Heart left ventricle (tissue), 16 donors: ENCODE measurements around the gene NAALAD2. TPM values are rescaled to one million over a fixed set of nuclear protein-coding genes. Genes with fewer than 3 reads are reported as not detected.
"Not testable (repeated sequence)": the region's sequence is repeated elsewhere in the genome, so short reads cannot be mapped to it uniquely, and the experiment has no call there.

Source experiments
- ATAC-seq, 4 donors: fragments of 200-7000 bp; cut with Tn5 transposase; one replicate each; pipeline ENCODE4 v1.9.1; 2020 to 2022; ENCODE audit warnings: moderate library complexity in 4 of 4, mild to moderate bottlenecking in 3 of 4, moderate number of reproducible peaks in 1 of 4
- DNase-seq, 5 donors: peaks; one replicate each; pipeline ENCODE4 v3.0.0-alpha.2; 2020
- H3K27ac ChIP-seq, 12 donors: fragments of 200-600 bp; sonication (generic) in 4 of 12; one replicate each; pipeline versions ENCODE4 v1.5.0 to v1.8.0; 2016 to 2022; ENCODE audit warnings: mild to moderate bottlenecking in 2 of 12
- H3K27me3 ChIP-seq, 9 donors: fragments of 200-600 bp; sonication (generic) in 2 of 9; one replicate each; pipeline versions ENCODE4 v1.5.1 to v1.8.0; 2016 to 2022; ENCODE audit warnings: mild to moderate bottlenecking in 3 of 9
- H3K36me3 ChIP-seq, 9 donors: fragments of 200-600 bp; sonication (generic) in 2 of 9; one replicate each; pipeline versions ENCODE4 v1.5.0 to v1.8.0; 2018 to 2022; ENCODE audit warnings: mild to moderate bottlenecking in 2 of 9
- H3K4me1 ChIP-seq, 12 donors: fragments of 200-600 bp; sonication (generic) in 4 of 12; one replicate each; pipeline versions ENCODE4 v1.5.0 to v1.8.0; 2016 to 2022; ENCODE audit warnings: mild to moderate bottlenecking in 3 of 12
- H3K4me3 ChIP-seq, 12 donors: fragments of 200-600 bp; sonication (generic) in 4 of 12; one replicate each; pipeline versions ENCODE4 v1.5.0 to v1.8.0; 2017 to 2022; ENCODE audit warnings: mild to moderate bottlenecking in 9 of 12, moderate library complexity in 4 of 12
- H3K9me3 ChIP-seq, 12 donors: fragments of 200-600 bp; sonication (generic) in 4 of 12; one replicate each; pipeline versions ENCODE4 v1.5.0 to v1.8.0; 2016 to 2022; ENCODE audit warnings: mild to moderate bottlenecking in 1 of 12
- POLR2A ChIP-seq, 2 donors: fragments of 450-650 bp; IDR thresholded peaks; one replicate each; pipeline ENCODE4 v1.6.1; 2017; ENCODE audit warnings: antibody characterized with exemption in 2 of 2, mild to moderate bottlenecking in 2 of 2, moderate library complexity in 2 of 2
- WGBS, 4 donors: extraction: QIAGEN DNeasy Blood & Tissue Kit in 2 of 4; methylation state at CpG; one replicate each; pipeline versions ENCODE4 v1.1.5 to v1.1.7; 2013 to 2018; 5-methylcytosine and 5-hydroxymethylcytosine counted together
- intact Hi-C, 10 donors: fragments of 100-400 bp; cut with DNase I; formaldehyde crosslinking; loops; one replicate each; pipeline versions ENCODE4 v1.11.1 to v1.14.2; 2022
- long read RNA-seq, 3 donors: library from polyadenylated mRNA; unstranded; transcript quantifications; one replicate each; pipeline ENCODE4 v2.0.0, GENCODE V29; 2020 to 2021
- polyA plus RNA-seq, 2 donors: library from polyadenylated mRNA; stranded (reverse); fragments of 200-250 nt; gene quantifications; one replicate each; pipeline ENCODE4 v1.2.3, GENCODE V29; 2013
- total RNA-seq, 9 donors: library from RNA; depleted of rRNA in 2 of 9; stranded (reverse); fragments of >200 nt in 2 of 9; fragmentation: NEBNext Ultra II Directional in 3 of 9; extraction: Animal tissue kit (Norgen Biotek cat#: 25700) in 3 of 9; gene quantifications; one replicate each; pipeline versions ENCODE4 v1.1.0 to v1.2.4, GENCODE V29; 2016 to 2023
- TF ChIP-seq, protein P1 (sequence below), 12 donors: fragments of 200-600 bp; sonication (generic) in 4 of 12; IDR thresholded peaks; one replicate each; pipeline versions ENCODE4 v1.5.0 to v1.8.0; 2018 to 2022; ENCODE audit warnings: antibody characterized with exemption in 12 of 12, mild to moderate bottlenecking in 5 of 12
- donor health status: ischemic (EF 13 %, LVEDD 7.1; RV severe dilation, severe dysfunction).
- donor health status: healthy with polysubstance abuse.
- donor health status: DM: no; HTN: yes; CAD: no.
- donor health status: DM: no; HTN: no; CAD: no.
- donor health status: ischemic (EF 25% LVEDD 6.9; RV normal size, moderate dysfunction).
- donor health status: ischemic (EF 25% LVEDD 5.7; RV mildly dilated, moderate dysfunction).
- donor health status: healthy.
- donor health status: DM: yes; HTN: yes; CAD: no.
- donor health status: ischemic (EF 35%, LVEDD 5.7; RV mildly dilated, moderate dysfunction).
- donor health status: nonischemic (EF 11% LVEDD 7.7; RV severe dilation, severe dysfunction).
- donor health status: DM: yes; HTN: yes; CAD: no.
- donor health status: PGD.
- donor health status: ischemic (EF 29% LVEDD 5.4; RV normal size, mild dysfunction).
- donor health status: nonischemic (EF 23%, LVEDD 6.1; RV moderate dilation, normal function).

The NAALAD2 gene
- total RNA-seq (under 1 TPM; 0.16 to 0.76 (median 0.35) TPM), polyA plus RNA-seq (under 1 TPM; 0.33 to 0.91 TPM)
- long read RNA-seq, donor 1, partial matches to known transcripts = 1 of 2 reads
- long read RNA-seq, donor 1, other reads (novel, unspliced or antisense) = 1 of 2 reads
- long read RNA-seq, donor 2 = 0 reads
- long read RNA-seq, donor 3 = 0 reads

DNA sequence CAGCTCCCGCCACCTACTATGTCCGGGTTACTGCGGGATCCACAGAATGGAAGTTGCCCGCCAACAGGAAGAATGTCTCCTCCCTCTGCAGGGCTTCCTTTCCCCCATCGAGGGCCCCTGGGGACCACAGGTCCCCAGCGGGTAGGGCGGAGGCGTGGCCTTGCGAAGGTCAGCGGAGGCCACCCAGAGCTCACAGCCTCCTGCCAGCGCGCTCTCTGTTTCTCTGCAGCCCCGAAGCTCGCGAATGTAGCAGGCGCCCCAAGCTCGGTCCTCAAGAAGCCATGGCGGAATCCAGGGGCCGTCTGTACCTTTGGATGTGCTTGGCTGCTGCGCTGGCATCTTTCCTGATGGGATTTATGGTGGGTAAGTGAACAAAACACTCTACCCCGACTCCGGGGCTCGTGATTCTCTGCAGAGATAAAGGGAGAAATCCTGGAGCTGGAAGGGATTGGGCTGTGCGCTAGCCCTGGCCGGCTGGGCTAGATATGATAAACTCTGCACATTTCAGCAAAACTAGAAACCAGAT, at the start of gene NAALAD2:
Gene NAALAD2, plus strand, starts transcription at position 186 of the 526 bp plus-strand sequence. Its CDS starts 96 bp downstream, at position 282.
- 0 to 2% (median 1%) methylated on average over 20 to 25 of the region's 25 CpGs for WGBS, 4 donors
- DNase-seq (peak; percentile 22 to 73 (median 50)), ATAC-seq (peak in 3 of 4 donors; percentile 74 to 90 (median 89))
- Histone ChIP-seq H3K27ac (peak within 1 kb of the TSS in 8 of 12 donors; percentile 9 to 55 (median 32)), H3K9me3 (no peaks in the 10 kb centered on the region), H3K36me3 (no peaks in the 10 kb centered on the region), H3K4me1 (peaks cover 0 to 15% (median 0%) of the 10 kb centered on the region in 12 donors), H3K27me3 (peaks cover 0 to 17% (median 0%) of the 10 kb centered on the region in 9 donors), H3K4me3 (peak within 1 kb of the TSS; percentile 33 to 67 (median 59))
- TF ChIP-seq, protein P1, sequence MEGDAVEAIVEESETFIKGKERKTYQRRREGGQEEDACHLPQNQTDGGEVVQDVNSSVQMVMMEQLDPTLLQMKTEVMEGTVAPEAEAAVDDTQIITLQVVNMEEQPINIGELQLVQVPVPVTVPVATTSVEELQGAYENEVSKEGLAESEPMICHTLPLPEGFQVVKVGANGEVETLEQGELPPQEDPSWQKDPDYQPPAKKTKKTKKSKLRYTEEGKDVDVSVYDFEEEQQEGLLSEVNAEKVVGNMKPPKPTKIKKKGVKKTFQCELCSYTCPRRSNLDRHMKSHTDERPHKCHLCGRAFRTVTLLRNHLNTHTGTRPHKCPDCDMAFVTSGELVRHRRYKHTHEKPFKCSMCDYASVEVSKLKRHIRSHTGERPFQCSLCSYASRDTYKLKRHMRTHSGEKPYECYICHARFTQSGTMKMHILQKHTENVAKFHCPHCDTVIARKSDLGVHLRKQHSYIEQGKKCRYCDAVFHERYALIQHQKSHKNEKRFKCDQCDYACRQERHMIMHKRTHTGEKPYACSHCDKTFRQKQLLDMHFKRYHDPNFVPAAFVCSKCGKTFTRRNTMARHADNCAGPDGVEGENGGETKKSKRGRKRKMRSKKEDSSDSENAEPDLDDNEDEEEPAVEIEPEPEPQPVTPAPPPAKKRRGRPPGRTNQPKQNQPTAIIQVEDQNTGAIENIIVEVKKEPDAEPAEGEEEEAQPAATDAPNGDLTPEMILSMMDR (IDR thresholded peaks at IDR 0.05) = no peak
- no peak for TF ChIP-seq POLR2A (IDR thresholded peaks at IDR 0.05)
- intact Hi-C loops = no loop called here

DNA sequence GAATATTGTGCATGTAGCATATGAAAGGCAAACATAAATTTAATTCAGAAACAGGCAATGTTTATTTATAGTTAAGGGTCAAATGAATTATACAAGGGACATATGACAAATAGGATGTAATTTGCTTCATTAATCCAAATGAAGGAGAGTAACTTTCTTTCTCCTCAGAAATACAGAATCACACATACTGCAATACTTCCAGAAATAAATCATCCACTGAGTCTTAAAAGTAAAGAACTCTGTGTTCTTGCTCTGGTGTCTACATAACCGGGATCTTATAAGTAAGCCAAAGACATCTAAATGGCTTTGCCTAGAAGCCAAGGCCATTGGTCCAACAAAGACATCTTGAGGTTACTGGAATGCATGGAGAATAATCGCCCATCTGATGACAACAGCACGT, 48.8 kb upstream of the NAALAD2 start, which contains the start of gene UBTFL1:
Gene UBTFL1, plus strand, starts transcription at position 301 of the 400 bp plus-strand sequence. Its CDS starts 0 bp downstream, at position 301.
- H3K4me1 ChIP-seq, H3K4me3 ChIP-seq, intact Hi-C loops, DNase-seq, ATAC-seq, H3K27me3 ChIP-seq, H3K9me3 ChIP-seq, H3K36me3 ChIP-seq, H3K27ac ChIP-seq: not testable (repeated sequence)
- WGBS, 4 donors = 59 to 62% methylated on average over 2 to 3 of the region's 3 CpGs; no CpG with 5 or more reads in 2 of the 4 donors

DNA sequence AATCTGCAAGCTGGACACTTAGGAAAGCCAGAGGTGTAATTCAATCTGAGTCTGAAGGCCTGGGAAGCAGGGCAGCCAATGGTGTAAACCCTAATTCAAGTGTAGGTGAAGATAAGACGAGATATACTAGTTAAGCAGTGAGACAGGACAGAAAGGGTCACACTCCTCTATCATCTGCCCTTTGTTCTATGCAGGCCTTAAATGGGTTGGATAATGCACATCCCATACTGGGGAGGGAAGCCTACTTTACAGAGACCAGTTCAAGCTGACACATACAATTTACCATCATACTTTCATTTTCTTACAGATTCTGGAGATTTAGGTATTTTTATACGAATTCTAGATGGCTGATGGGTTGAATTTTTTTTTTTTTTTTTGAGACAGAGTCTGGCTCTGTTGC, 45.7 kb upstream of the NAALAD2 start:
- 15 to 51% (median 39%) methylated on average over 1 to 2 of the region's 2 CpGs for WGBS, 4 donors
- intact Hi-C loops = not testable (repeated sequence)

DNA sequence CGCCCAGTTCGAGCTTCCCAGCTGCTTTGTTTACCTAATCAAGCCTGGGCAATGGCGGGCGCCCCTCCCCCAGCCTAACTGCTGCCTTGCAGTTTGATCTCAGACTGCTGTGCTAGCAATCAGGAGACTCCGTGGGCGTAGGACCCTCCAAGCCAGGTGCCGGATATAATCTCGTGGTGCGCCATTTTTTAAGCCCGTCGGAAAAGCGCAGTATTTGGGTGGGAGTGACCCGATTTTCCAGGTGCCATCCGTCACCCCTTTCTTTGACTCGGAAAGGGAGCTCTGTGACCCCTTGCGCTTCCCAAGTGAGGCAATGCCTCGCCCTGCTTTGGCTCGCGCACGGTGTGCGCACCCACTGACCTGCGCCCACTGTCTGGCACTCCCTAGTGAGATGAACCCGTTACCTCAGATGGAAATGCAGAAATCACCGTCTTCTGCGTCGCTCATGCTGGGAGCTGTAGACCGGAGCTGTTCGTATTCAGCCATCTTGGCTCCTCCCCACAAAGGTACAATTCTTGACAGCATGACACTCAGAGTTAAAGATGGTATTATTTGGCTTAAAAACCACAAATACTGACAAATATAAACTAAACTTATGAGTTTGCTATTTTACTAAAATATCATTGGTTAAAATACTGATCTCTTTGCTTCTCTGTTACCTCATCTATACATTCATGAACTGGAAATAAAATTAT, 39.1 kb upstream of the NAALAD2 start:
- H3K4me1 ChIP-seq, H3K27me3 ChIP-seq, intact Hi-C loops, ATAC-seq, H3K4me3 ChIP-seq, H3K9me3 ChIP-seq, DNase-seq, H3K36me3 ChIP-seq, H3K27ac ChIP-seq: not testable (repeated sequence)
- 86 to 95% (median 92%) methylated on average over 14 to 24 of the region's 28 CpGs for WGBS, 4 donors

More for the DNA sequence above, 45.7 kb upstream of the NAALAD2 start:
- DNase-seq, H3K27ac ChIP-seq, H3K27me3 ChIP-seq, H3K4me3 ChIP-seq, ATAC-seq, H3K9me3 ChIP-seq, H3K4me1 ChIP-seq, H3K36me3 ChIP-seq: not testable (repeated sequence)

DNA sequence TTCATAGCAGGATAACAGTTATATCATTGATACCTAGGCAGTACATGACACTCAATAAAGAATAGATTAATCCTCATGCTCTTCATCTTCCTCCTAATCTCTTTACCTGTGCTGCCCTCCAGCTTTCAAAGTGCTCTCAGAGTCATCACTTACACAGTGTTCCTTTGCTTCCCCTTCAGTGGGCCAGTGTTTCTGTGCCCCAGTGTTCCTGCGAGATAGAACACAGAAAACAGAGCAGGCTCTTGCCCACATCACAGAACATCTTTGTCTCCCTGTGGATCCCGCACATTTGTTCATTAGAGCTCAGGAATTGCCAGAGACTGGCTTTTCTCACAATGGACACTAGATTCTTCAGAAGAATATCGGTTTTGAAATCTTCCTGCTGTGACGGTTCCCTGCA, 36.2 kb upstream of the NAALAD2 start:
- H3K4me1 ChIP-seq, intact Hi-C loops, DNase-seq, H3K27me3 ChIP-seq, H3K9me3 ChIP-seq, H3K36me3 ChIP-seq, H3K27ac ChIP-seq, H3K4me3 ChIP-seq, ATAC-seq: not testable (repeated sequence)
- WGBS, 4 donors = 72 to 81% (median 78%) methylated on average over 4 of the region's 4 CpGs

DNA sequence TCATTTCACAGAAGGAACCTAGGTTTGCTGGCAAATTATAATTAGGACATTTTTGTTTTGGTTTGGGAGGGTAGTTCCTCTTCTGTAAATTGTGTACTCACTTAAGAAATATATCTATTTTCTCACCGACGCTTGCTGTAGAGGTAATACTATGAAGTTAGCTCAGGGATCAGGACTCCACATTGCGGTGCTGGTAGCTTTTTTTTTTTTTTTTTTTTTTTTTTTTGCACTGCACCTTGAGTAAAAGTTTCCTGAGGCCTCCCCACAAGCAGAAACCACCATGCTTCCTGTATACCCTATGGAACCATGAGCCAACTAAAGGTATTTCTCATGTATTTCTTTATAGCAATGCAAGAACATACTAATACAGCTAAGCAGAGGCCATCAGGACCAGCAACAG, 34.0 kb upstream of the NAALAD2 start:
- no peak for DNase-seq
- no peaks in the 10 kb centered on the region for H3K4me1 ChIP-seq
- intact Hi-C loops = loop anchor here in 1 of 10 donors (10.0 kb wide), 1 partner anchor 64 kb away; no protein-coding TSS in a partner anchor
- WGBS, 4 donors = 80 to 93% (median 85%) methylated on average over 3 of the region's 3 CpGs
- no peak for ATAC-seq
- H3K27ac ChIP-seq = no peak overlapping the region
- no peaks in the 10 kb centered on the region for H3K27me3 ChIP-seq
- no peaks in the 10 kb centered on the region for H3K36me3 ChIP-seq
- peaks cover 0 to 1% (median 0%) of the 10 kb centered on the region in 12 donors for H3K9me3 ChIP-seq
- TF ChIP-seq, protein P1 (IDR thresholded peaks at IDR 0.05) = no peak
- no peak for TF ChIP-seq POLR2A (IDR thresholded peaks at IDR 0.05)
- no peak overlapping the region for H3K4me3 ChIP-seq
